Mucosa of descending colon (tissue), 3 donors: ENCODE data around the gene FBN1. TPM values are rescaled to one million over a fixed set of nuclear protein-coding genes. Genes with fewer than 3 reads are reported as not detected.

Source experiments
- ATAC-seq: fragments of 200-7000 bp; cut with Tn5 transposase; one replicate; pipeline ENCODE4 v1.9.1; 2020; ENCODE audit warnings: mild to moderate bottlenecking, moderate library complexity
- DNase-seq, 3 donors: peaks; one replicate each; pipeline ENCODE4 v3.0.0-alpha.2; 2020
- H3K36me3 ChIP-seq: fragments of 200-600 bp; one replicate; pipeline ENCODE4 v1.8.0; 2021; ENCODE audit warnings: low read depth, mild to moderate bottlenecking
- H3K4me1 ChIP-seq: fragments of 200-600 bp; one replicate; pipeline ENCODE4 v1.8.0; 2021; ENCODE audit warnings: low read depth, mild to moderate bottlenecking
- H3K4me3 ChIP-seq: fragments of 200-600 bp; one replicate; pipeline ENCODE4 v1.8.0; 2021; ENCODE audit warnings: mild to moderate bottlenecking
- H3K9me3 ChIP-seq: fragments of 200-600 bp; one replicate; pipeline ENCODE4 v1.8.0; 2021; ENCODE audit warnings: mild to moderate bottlenecking
- intact Hi-C, 2 donors: fragments of 100-400 bp; cut with DNase I in 1 of 2; cut with micrococcal nuclease in 1 of 2; formaldehyde crosslinking; loops; one replicate each; pipeline versions ENCODE4 v1.11.0 to v1.11.1; 2022; cut with DNase I, micrococcal nuclease
- total RNA-seq, 3 donors: library from RNA; stranded (reverse); fragmentation: NEBNext Ultra II Directional in 2 of 3; extraction: Animal tissue kit (Norgen Biotek cat#: 25700) in 2 of 3; gene quantifications; one replicate each; pipeline versions ENCODE4 v1.2.1 to v1.2.4, GENCODE V29; 2021 to 2023
- TF ChIP-seq, protein P1 (sequence below): fragments of 200-600 bp; IDR thresholded peaks from one replicate; pipeline ENCODE4 v1.8.0; 2022; ENCODE audit warnings: antibody characterized with exemption, mild to moderate bottlenecking
- donor health status: DM: no; HTN: no; CAD: no; lungs with moderate emphysema.
- donor health status: DM: no; HTN: no; CAD: no.
- donor health status: DM: no; HTN: yes; CAD: no.

FBN1 gene
- total RNA-seq, 3 donors from 2014 or later, result 9.3 to 47.9 (median 35.9) TPM

DNA sequence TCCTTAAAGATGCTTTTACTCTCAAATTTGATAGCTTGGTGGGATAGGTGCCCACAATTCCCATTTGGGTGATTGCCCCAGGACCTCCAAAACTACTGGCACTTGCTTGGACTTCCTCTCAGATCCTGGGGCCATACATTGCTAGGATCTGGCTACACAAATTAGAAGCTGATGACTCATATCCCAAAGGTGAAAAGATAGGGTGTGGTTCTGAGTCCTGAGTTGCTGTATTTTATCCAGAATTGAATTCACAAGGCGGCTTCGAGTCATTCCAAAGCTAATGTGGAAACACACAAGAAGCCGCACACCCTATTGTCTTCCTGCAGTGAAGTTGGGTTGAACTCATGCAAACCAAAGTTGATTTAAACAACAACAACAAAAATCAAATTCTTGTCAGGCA, 260.9 kb downstream of the FBN1 start:
- DNase-seq (no peak), ATAC-seq (no peak)
- intact Hi-C loops, result no loop called here
- Histone ChIP-seq H3K4me3 (no peak overlapping the region), H3K9me3 (no peaks in the 10 kb centered on the region), H3K4me1 (no peaks in the 10 kb centered on the region), H3K36me3 (no peaks in the 10 kb centered on the region)
- TF ChIP-seq, protein P1, sequence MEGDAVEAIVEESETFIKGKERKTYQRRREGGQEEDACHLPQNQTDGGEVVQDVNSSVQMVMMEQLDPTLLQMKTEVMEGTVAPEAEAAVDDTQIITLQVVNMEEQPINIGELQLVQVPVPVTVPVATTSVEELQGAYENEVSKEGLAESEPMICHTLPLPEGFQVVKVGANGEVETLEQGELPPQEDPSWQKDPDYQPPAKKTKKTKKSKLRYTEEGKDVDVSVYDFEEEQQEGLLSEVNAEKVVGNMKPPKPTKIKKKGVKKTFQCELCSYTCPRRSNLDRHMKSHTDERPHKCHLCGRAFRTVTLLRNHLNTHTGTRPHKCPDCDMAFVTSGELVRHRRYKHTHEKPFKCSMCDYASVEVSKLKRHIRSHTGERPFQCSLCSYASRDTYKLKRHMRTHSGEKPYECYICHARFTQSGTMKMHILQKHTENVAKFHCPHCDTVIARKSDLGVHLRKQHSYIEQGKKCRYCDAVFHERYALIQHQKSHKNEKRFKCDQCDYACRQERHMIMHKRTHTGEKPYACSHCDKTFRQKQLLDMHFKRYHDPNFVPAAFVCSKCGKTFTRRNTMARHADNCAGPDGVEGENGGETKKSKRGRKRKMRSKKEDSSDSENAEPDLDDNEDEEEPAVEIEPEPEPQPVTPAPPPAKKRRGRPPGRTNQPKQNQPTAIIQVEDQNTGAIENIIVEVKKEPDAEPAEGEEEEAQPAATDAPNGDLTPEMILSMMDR, result no peak

DNA sequence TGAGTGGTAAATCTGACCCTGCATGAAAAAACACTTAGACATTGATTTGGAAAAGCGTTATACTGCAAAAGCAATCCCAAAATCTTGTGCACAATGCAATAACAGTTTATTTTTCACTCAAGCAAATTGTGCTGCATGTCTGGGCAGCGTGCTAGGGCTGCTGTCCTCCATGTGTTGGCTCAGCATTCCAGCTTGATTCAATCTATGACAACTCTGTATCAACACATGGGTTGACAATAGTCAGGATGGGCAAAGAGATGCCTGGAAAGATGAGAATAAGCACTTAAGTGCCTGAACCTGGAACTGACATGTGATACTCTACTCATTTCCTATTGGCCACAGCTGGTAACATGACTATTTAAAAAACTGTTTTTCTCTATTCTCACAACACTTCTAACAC, 262.5 kb downstream of the FBN1 start:
- Histone ChIP-seq H3K36me3 (no peaks in the 10 kb centered on the region), H3K9me3 (no peaks in the 10 kb centered on the region), H3K4me3 (no peak overlapping the region), H3K4me1 (no peaks in the 10 kb centered on the region)
- ATAC-seq (no peak), DNase-seq (no peak)
- intact Hi-C loops, result no loop called here
- TF ChIP-seq, protein P1, result no peak

DNA sequence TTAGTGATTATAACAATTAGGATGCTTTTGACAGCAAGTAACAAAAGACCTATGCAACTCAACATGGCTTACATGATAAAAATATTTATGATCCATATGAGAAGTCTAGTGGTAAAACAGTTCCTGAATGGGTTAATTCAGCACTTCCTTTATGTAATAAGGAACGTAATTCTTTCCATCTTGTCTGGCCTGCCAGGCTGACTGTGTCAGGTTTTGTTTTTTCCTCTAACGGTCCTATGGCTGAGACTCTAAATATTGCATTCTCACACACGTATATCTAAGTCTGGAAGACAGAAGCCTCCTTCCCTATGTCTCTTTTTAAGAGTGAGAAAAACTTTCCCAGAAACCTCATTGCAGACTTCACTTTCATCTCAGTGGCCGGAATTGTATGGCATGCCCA, 263.6 kb downstream of the FBN1 start:
- Histone ChIP-seq H3K36me3 (no peaks in the 10 kb centered on the region), H3K4me1 (no peaks in the 10 kb centered on the region), H3K9me3 (no peaks in the 10 kb centered on the region), H3K4me3 (no peak overlapping the region)
- DNase-seq, result no peak
- TF ChIP-seq, protein P1, result no peak
- intact Hi-C loops, result no loop called here
- no peak for ATAC-seq

DNA sequence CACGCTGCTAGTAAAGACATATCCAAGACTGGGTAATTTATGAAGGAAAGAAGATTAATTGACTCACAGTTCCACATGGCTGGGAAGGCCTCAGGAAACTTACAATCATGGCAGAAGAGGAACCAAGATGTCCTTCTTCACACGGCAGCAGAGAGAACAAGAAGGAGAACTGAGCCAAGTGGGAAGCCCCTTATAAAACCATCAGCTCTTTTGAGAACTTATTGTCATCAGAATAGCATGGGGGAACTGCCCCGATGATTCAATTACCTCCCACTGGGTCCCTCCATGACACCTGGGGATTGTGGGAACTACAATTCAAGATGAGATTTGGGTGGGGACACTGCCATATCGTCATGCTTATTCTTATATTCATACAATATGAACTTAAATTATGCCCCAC, 265.3 kb downstream of the FBN1 start:
- H3K4me1 ChIP-seq, result no peaks in the 10 kb centered on the region
- ATAC-seq, result no peak
- H3K4me3 ChIP-seq, result no peak overlapping the region
- H3K9me3 ChIP-seq, result no peaks in the 10 kb centered on the region
- H3K36me3 ChIP-seq, result no peaks in the 10 kb centered on the region
- TF ChIP-seq, protein P1, result no peak
- intact Hi-C loops, result no loop called here
- DNase-seq, result no peak

DNA sequence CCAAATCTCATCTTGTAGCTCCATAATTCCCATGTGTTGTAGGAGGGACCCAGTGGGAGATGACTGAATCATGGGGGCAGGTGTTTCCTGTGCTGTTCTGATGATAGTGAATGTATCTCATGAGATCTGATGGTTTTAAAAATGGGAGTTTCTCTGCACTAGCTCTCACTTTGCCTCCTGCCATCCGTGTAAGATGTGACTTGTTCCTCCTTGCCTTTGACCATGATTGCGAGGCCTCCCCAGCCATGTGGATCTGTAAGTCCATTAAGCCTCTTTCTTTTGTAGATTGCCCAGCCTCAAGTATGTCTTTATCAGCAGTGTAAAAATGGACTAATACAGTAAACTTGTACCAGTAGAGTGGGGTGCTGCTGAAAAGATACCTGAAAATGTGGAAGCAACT, 269.7 kb downstream of the FBN1 start:
- no peaks in the 10 kb centered on the region for H3K9me3 ChIP-seq
- no peaks in the 10 kb centered on the region for H3K4me1 ChIP-seq
- TF ChIP-seq, protein P1, result no peak
- intact Hi-C loops, result no loop called here
- ATAC-seq, result no peak
- H3K4me3 ChIP-seq, result no peak overlapping the region
- DNase-seq, result no peak
- no peaks in the 10 kb centered on the region for H3K36me3 ChIP-seq

DNA sequence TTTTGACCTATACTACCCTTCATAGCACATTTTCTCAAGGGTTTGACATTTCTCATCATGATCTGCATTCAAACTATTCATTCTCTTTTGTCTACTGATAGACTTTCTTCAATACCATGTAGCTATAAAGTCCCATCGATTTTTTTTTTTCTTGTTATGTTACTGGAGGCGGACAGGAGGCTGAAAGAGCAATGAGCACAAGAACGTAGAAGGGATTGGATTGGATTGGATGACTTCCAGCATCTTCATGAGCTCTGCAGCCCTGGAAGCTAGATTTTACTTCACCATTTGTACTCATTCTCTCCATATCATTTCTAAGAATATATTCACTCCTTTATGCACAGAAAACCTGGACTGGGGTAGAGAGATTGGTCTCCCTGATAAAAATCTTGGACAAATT, 271.0 kb downstream of the FBN1 start:
- no peak for DNase-seq

More for the DNA sequence above, 271.0 kb downstream of the FBN1 start:
- no peak for ATAC-seq
- TF ChIP-seq, protein P1, result no peak
- Histone ChIP-seq H3K4me3 (no peak overlapping the region), H3K4me1 (no peaks in the 10 kb centered on the region), H3K9me3 (no peaks in the 10 kb centered on the region), H3K36me3 (no peaks in the 10 kb centered on the region)
- intact Hi-C loops, result no loop called here
